ENCODE results near the gene CCNG1. TPM values are rescaled to one million over a fixed set of nuclear protein-coding genes. Genes with fewer than 3 reads are reported as not detected.
A peak's percentile ranks its signal among the peaks of the same experiment; 100 is the strongest.
"Not testable (repeated sequence)": the region's sequence is repeated elsewhere in the genome, so short reads cannot be mapped to it uniquely, and the experiment has no call there.

The CCNG1 gene
- total and polyA plus RNA-seq, 9 donors, result 194 to 376 (median 298) TPM

GRCh38 chr5:163453705-163454104 lies 16.3 kb downstream of the CCNG1 start:
- peaks cover 3% of the 10 kb centered on the region for H3K4me1 ChIP-seq (ENCODE audit: control insufficient read depth, insufficient read depth, low read length)
- no peak overlapping the region for H3K27ac ChIP-seq (ENCODE audit: low read length)
- no peak for DNase-seq
- peaks cover 18% of the 10 kb centered on the region for H3K36me3 ChIP-seq (ENCODE audit: control insufficient read depth, insufficient read depth, low read length)
- no peak overlapping the region for H3K4me3 ChIP-seq (ENCODE audit: low read length)
- WGBS (ENCODE audit: insufficient coverage), result no CpG with 5 or more reads among the region's 1 CpG
- no peaks in the 10 kb centered on the region for H3K27me3 ChIP-seq (ENCODE audit: control insufficient read depth, insufficient read depth, low read length)
- no peaks in the 10 kb centered on the region for H3K9me3 ChIP-seq (replicated peaks; ENCODE audit: control insufficient read depth, low read depth, low read length)

- DNase-seq; H3K27ac ChIP-seq (ENCODE audit: low read length); H3K4me1 ChIP-seq (ENCODE audit: control insufficient read depth, insufficient read depth, low read length); H3K27me3 ChIP-seq (ENCODE audit: control insufficient read depth, insufficient read depth, low read length); H3K4me3 ChIP-seq (ENCODE audit: low read length); H3K9me3 ChIP-seq (replicated peaks; ENCODE audit: control insufficient read depth, low read depth, low read length): not testable (repeated sequence)
- peaks cover 18% of the 10 kb centered on the region for H3K36me3 ChIP-seq (ENCODE audit: control insufficient read depth, insufficient read depth, low read length)
- 100% methylated on average over 3 of the region's 17 CpGs for WGBS (ENCODE audit: insufficient coverage)
These were observed 18.0 kb downstream of the CCNG1 start for GRCh38 chr5:163455406-163455805.

GRCh38 chr5:163456029-163456589 lies 18.7 kb downstream of the CCNG1 start:
- peaks cover 3% of the 10 kb centered on the region for H3K4me1 ChIP-seq (ENCODE audit: control insufficient read depth, insufficient read depth, low read length)
- no peak overlapping the region for H3K27ac ChIP-seq (ENCODE audit: low read length)
- H3K4me3 ChIP-seq (ENCODE audit: low read length), result no peak overlapping the region
- no peaks in the 10 kb centered on the region for H3K9me3 ChIP-seq (replicated peaks; ENCODE audit: control insufficient read depth, low read depth, low read length)
- no peaks in the 10 kb centered on the region for H3K27me3 ChIP-seq (ENCODE audit: control insufficient read depth, insufficient read depth, low read length)
- no peak for DNase-seq
- H3K36me3 ChIP-seq (ENCODE audit: control insufficient read depth, insufficient read depth, low read length), result peaks cover 18% of the 10 kb centered on the region
- no CpG with 5 or more reads among the region's 2 CpGs for WGBS (ENCODE audit: insufficient coverage)

- DNase-seq, result no peak
- WGBS (ENCODE audit: insufficient coverage), result 88% methylated on average over 2 of the region's 7 CpGs
- Histone ChIP-seq H3K4me1 (ENCODE audit: control insufficient read depth, insufficient read depth, low read length) (peaks cover 3% of the 10 kb centered on the region), H3K36me3 (ENCODE audit: control insufficient read depth, insufficient read depth, low read length) (peaks cover 18% of the 10 kb centered on the region), H3K9me3 (replicated peaks; ENCODE audit: control insufficient read depth, low read depth, low read length) (no peaks in the 10 kb centered on the region), H3K27ac (ENCODE audit: low read length) (no peak overlapping the region), H3K4me3 (ENCODE audit: low read length) (no peak overlapping the region), H3K27me3 (ENCODE audit: control insufficient read depth, insufficient read depth, low read length) (no peaks in the 10 kb centered on the region)
These were observed 19.4 kb downstream of the CCNG1 start for GRCh38 chr5:163456840-163457239.

- peak overlapping the region; percentile 74 for H3K4me3 ChIP-seq (ENCODE audit: low read length)
- peak overlapping the region; percentile 100 for H3K27ac ChIP-seq (ENCODE audit: low read length)
- H3K9me3 ChIP-seq (replicated peaks; ENCODE audit: control insufficient read depth, low read depth, low read length), result no peaks in the 10 kb centered on the region
- H3K27me3 ChIP-seq (ENCODE audit: control insufficient read depth, insufficient read depth, low read length), result no peaks in the 10 kb centered on the region
- DNase-seq, result no peak
- WGBS (ENCODE audit: insufficient coverage), result no CpG with 5 or more reads among the region's 6 CpGs
- H3K36me3 ChIP-seq (ENCODE audit: control insufficient read depth, insufficient read depth, low read length), result peaks cover 18% of the 10 kb centered on the region
- peaks cover 3% of the 10 kb centered on the region for H3K4me1 ChIP-seq (ENCODE audit: control insufficient read depth, insufficient read depth, low read length)
These were observed 21.5 kb downstream of the CCNG1 start for GRCh38 chr5:163458778-163459385.

- Histone ChIP-seq H3K9me3 (replicated peaks; ENCODE audit: control insufficient read depth, low read depth, low read length) (no peaks in the 10 kb centered on the region), H3K36me3 (ENCODE audit: control insufficient read depth, insufficient read depth, low read length) (peaks cover 17% of the 10 kb centered on the region), H3K27ac (ENCODE audit: low read length) (peak overlapping the region; percentile 100), H3K4me3 (ENCODE audit: low read length) (peak overlapping the region; percentile 74), H3K4me1 (ENCODE audit: control insufficient read depth, insufficient read depth, low read length) (peaks cover 3% of the 10 kb centered on the region), H3K27me3 (ENCODE audit: control insufficient read depth, insufficient read depth, low read length) (no peaks in the 10 kb centered on the region)
- 2% methylated on average over 6 of the region's 12 CpGs for WGBS (ENCODE audit: insufficient coverage)
- DNase-seq, result no peak
These were observed 22.0 kb downstream of the CCNG1 start for GRCh38 chr5:163459462-163459818.

GRCh38 chr5:163459819-163460561 lies 22.6 kb downstream of the CCNG1 start, which contains the start of gene NUDCD2:
Gene NUDCD2, minus strand, starts transcription at chr5:163460102. Its CDS starts 52 bp downstream, at chr5:163460050.
- peaks cover 11% of the 10 kb centered on the region for H3K36me3 ChIP-seq (ENCODE audit: control insufficient read depth, insufficient read depth, low read length)
- no peaks in the 10 kb centered on the region for H3K9me3 ChIP-seq (replicated peaks; ENCODE audit: control insufficient read depth, low read depth, low read length)
- H3K4me1 ChIP-seq (ENCODE audit: control insufficient read depth, insufficient read depth, low read length), result peaks cover 3% of the 10 kb centered on the region
- H3K27ac ChIP-seq (ENCODE audit: low read length), result peak within 1 kb of the TSS; percentile 100
- H3K4me3 ChIP-seq (ENCODE audit: low read length), result peak within 1 kb of the TSS; percentile 74
- under 1% methylated on average over 52 of the region's 59 CpGs for WGBS (ENCODE audit: insufficient coverage)
- H3K27me3 ChIP-seq (ENCODE audit: control insufficient read depth, insufficient read depth, low read length), result no peaks in the 10 kb centered on the region
- DNase-seq, result peak; percentile 100

- H3K27ac ChIP-seq (ENCODE audit: low read length), result peak within 1 kb of the TSS; percentile 100
- H3K36me3 ChIP-seq (ENCODE audit: control insufficient read depth, insufficient read depth, low read length), result peaks cover 5% of the 10 kb centered on the region
- H3K27me3 ChIP-seq (ENCODE audit: control insufficient read depth, insufficient read depth, low read length), result no peaks in the 10 kb centered on the region
- 0% methylated on average over 19 of the region's 23 CpGs for WGBS (ENCODE audit: insufficient coverage)
- no peaks in the 10 kb centered on the region for H3K9me3 ChIP-seq (replicated peaks; ENCODE audit: control insufficient read depth, low read depth, low read length)
- DNase-seq, result no peak
- H3K4me1 ChIP-seq (ENCODE audit: control insufficient read depth, insufficient read depth, low read length), result peaks cover 3% of the 10 kb centered on the region
- H3K4me3 ChIP-seq (ENCODE audit: low read length), result peak within 1 kb of the TSS; percentile 74
These were observed 23.3 kb downstream of the CCNG1 start, which contains the start of gene HMMR for GRCh38 chr5:163460562-163461171. Gene HMMR, plus strand, starts transcription at chr5:163460632. Its CDS starts 61 bp downstream, at chr5:163460693.

- Histone ChIP-seq H3K4me1 (ENCODE audit: control insufficient read depth, insufficient read depth, low read length) (peaks cover 3% of the 10 kb centered on the region), H3K27ac (ENCODE audit: low read length) (no peak overlapping the region), H3K4me3 (ENCODE audit: low read length) (no peak overlapping the region), H3K36me3 (ENCODE audit: control insufficient read depth, insufficient read depth, low read length) (no peaks in the 10 kb centered on the region), H3K27me3 (ENCODE audit: control insufficient read depth, insufficient read depth, low read length) (no peaks in the 10 kb centered on the region), H3K9me3 (replicated peaks; ENCODE audit: control insufficient read depth, low read depth, low read length) (no peaks in the 10 kb centered on the region)
- DNase-seq, result no peak
These were observed 25.7 kb downstream of the CCNG1 start for GRCh38 chr5:163463063-163463435.

GRCh38 chr5:163467682-163468081 lies 30.3 kb downstream of the CCNG1 start:
- Histone ChIP-seq H3K27me3 (ENCODE audit: control insufficient read depth, insufficient read depth, low read length) (no peaks in the 10 kb centered on the region), H3K4me1 (ENCODE audit: control insufficient read depth, insufficient read depth, low read length) (no peaks in the 10 kb centered on the region), H3K4me3 (ENCODE audit: low read length) (no peak overlapping the region), H3K9me3 (replicated peaks; ENCODE audit: control insufficient read depth, low read depth, low read length) (no peaks in the 10 kb centered on the region), H3K36me3 (ENCODE audit: control insufficient read depth, insufficient read depth, low read length) (peaks cover 7% of the 10 kb centered on the region), H3K27ac (ENCODE audit: low read length) (no peak overlapping the region)
- no peak for DNase-seq
- WGBS (ENCODE audit: insufficient coverage), result no CpG with 5 or more reads among the region's 4 CpGs
